ENCODE measurements around the gene SHROOM1. TPM values are rescaled to one million over a fixed set of nuclear protein-coding genes. Genes with fewer than 3 reads are reported as not detected.
A peak's percentile ranks its signal among the peaks of the same experiment; 100 is the strongest.

The SHROOM1 gene
- polyA plus RNA-seq, 1 donor from 2014 or later: 1.8 TPM

GRCh38 chr5:132831095-132831860 lies 831 bp upstream of the SHROOM1 start:
- no peaks in the 10 kb centered on the region for H3K9me2 ChIP-seq (ENCODE audit: insufficient read depth, low read length)
- H3K4me3 ChIP-seq (ENCODE audit: low read length): peak overlapping the region; percentile 65
- H3K79me2 ChIP-seq (replicated peaks; ENCODE audit: insufficient read depth, low read length): no peaks in the 10 kb centered on the region
- H4K20me1 ChIP-seq (ENCODE audit: insufficient read depth): no peaks in the 10 kb centered on the region
- no peak overlapping the region for H3K27ac ChIP-seq (ENCODE audit: low read length)
- H3K4me2 ChIP-seq (ENCODE audit: low read length): no peak overlapping the region
- no peak for TF ChIP-seq EP300 (conservative IDR thresholded peaks at IDR 0.05; ENCODE audit: poor library complexity, severe bottlenecking)
- TF ChIP-seq TAF1 (IDR thresholded peaks at IDR 0.05; ENCODE audit: low read depth): no peak
- TF ChIP-seq MXI1 (conservative IDR thresholded peaks at IDR 0.05; ENCODE audit: poor library complexity, severe bottlenecking): no peak
- TF ChIP-seq RAD21 (conservative IDR thresholded peaks at IDR 0.05): no peak
- no peak for TF ChIP-seq CTCF (IDR thresholded peaks at IDR 0.05; ENCODE audit: poor library complexity, severe bottlenecking)
- no peak for TF ChIP-seq POLR2AphosphoS5 (IDR thresholded peaks at IDR 0.05)
- no peaks in the 10 kb centered on the region for H3K36me3 ChIP-seq (ENCODE audit: insufficient read depth, low read length)
- no peaks in the 10 kb centered on the region for H3F3A ChIP-seq (ENCODE audit: insufficient read depth, low read length, poor library complexity, severe bottlenecking)
- H3K9me3 ChIP-seq (ENCODE audit: low read length): no peaks in the 10 kb centered on the region
- no peak overlapping the region for H3K9ac ChIP-seq (ENCODE audit: low read length)
- peaks cover 53% of the 10 kb centered on the region for H3K27me3 ChIP-seq (ENCODE audit: insufficient read depth, low read depth, low read length)
- no peak overlapping the region for H2AFZ ChIP-seq (ENCODE audit: low read depth, low read length)

- TF ChIP-seq EZH2 (IDR thresholded peaks at IDR 0.05; ENCODE audit: borderline replicate concordance, insufficient read depth, low read length, poor library complexity, severe bottlenecking) (no peak), EP300 (conservative IDR thresholded peaks at IDR 0.05; ENCODE audit: poor library complexity, severe bottlenecking) (no peak), REST (IDR thresholded peaks at IDR 0.05; ENCODE audit: borderline replicate concordance) (no peak), TAF1 (IDR thresholded peaks at IDR 0.05; ENCODE audit: low read depth) (no peak), SMC3 (conservative IDR thresholded peaks at IDR 0.05; ENCODE audit: poor library complexity) (peak; percentile 55), CTCF (IDR thresholded peaks at IDR 0.05; ENCODE audit: poor library complexity, severe bottlenecking) (peak; percentile 86), MXI1 (conservative IDR thresholded peaks at IDR 0.05; ENCODE audit: poor library complexity, severe bottlenecking) (no peak), RAD21 (conservative IDR thresholded peaks at IDR 0.05) (peak; percentile 65), POLR2AphosphoS5 (IDR thresholded peaks at IDR 0.05) (peak; percentile 55)
- Histone ChIP-seq H3K4me2 (ENCODE audit: low read length) (no peak overlapping the region), H3K9me2 (ENCODE audit: insufficient read depth, low read length) (no peaks in the 10 kb centered on the region), H3K79me2 (replicated peaks; ENCODE audit: insufficient read depth, low read length) (no peaks in the 10 kb centered on the region), H4K20me1 (ENCODE audit: insufficient read depth) (no peaks in the 10 kb centered on the region), H3K9ac (ENCODE audit: low read length) (peak overlapping the region; percentile 58), H3F3A (ENCODE audit: insufficient read depth, low read length, poor library complexity, severe bottlenecking) (no peaks in the 10 kb centered on the region), H3K4me3 (ENCODE audit: low read length) (peak overlapping the region; percentile 65), H3K36me3 (ENCODE audit: insufficient read depth, low read length) (no peaks in the 10 kb centered on the region), H3K27me3 (ENCODE audit: insufficient read depth, low read depth, low read length) (peaks cover 65% of the 10 kb centered on the region), H3K9me3 (ENCODE audit: low read length) (no peaks in the 10 kb centered on the region), H3K27ac (ENCODE audit: low read length) (no peak overlapping the region), H2AFZ (ENCODE audit: low read depth, low read length) (no peak overlapping the region)
Measured at GRCh38 chr5:132829742-132830435, 558 bp downstream of the SHROOM1 start.
